NT2/D1 (cell line): ENCODE data around the gene PGBD1.

Experiments used
- SUZ12 ChIP-seq: IDR thresholded peaks from 2 replicates; pipeline ENCODE4 v1.6.1; 2011; ENCODE audit not compliant: insufficient read length, insufficient read depth; ENCODE audit errors: extremely low read depth
- YY1 ChIP-seq: IDR thresholded peaks from 2 replicates; pipeline ENCODE4 v1.6.1; 2011; ENCODE audit not compliant: insufficient read length, insufficient read depth
- ZNF274 ChIP-seq: IDR thresholded peaks from 2 replicates; pipeline ENCODE4 v1.6.1; 2011; ENCODE audit warnings: mild to moderate bottlenecking, low read depth, low read length

DNA sequence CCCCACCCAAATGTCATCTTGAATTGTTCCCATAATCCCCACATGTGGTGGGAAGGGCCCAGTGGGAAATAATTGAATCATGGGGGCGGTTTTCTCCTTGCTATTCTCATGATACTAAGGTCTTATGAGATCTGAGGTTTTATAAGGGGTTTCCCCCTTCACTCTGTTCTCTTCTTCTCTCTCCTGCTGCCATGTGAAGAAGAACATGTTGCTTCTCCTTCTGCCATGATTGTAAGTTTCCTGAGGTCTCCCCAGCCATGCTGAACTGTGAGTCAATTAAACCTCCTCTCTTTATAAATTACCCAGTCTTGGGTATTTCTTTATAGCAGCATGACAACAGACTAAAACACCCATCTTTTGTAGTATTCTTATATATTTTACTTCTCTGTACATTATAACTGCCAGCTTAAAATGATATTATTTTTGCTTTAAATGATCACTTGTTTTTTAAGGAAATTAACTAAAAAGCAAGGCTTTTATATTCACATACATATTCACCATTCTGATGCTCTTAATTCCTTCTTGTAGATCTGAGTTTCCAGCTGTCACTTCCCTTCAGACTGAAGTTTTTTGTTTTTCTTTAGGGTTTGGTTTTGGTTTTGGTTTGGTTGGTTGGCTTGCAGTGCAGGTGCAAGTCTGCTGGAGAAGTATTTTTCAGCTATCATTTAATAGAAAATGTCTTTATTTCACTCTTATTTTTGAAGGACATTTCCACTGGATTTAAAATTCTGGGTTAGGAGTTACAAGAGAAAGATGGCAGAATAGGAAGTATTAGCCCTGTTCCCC is 59.1 kb downstream of the PGBD1 start:
- no peak for TF ChIP-seq ZNF274
- TF ChIP-seq YY1: no peak
- TF ChIP-seq SUZ12: no peak
